Measurements from ENCODE around the gene STXBP1.

DNA sequence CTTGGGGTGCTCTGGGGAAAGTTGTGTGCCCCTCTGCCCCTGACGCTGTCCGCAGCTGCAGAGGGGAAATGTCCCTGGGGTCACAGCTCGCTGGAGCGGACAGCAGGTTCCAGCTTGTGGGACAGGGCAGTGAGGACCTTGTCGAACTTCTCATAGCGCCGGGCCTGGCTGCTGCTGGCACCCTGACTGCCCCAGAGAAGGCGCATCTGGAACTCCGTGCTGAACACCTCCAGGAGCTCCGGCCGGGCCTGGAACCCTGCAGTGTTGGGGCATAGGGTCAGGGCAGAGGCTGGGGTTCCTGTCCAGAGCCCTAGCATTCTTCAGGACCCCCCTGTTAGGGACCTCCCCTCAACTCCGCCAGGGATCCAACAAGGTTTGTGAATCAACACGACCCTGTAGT lies 126.6 kb downstream of the STXBP1 start:
- TF ChIP-seq CREB1 (CRISPR knock-in tag; IDR thresholded peaks at IDR 0.05; ENCODE audit: low read depth), result no peak
- no peak for TF ChIP-seq POLR2AphosphoS5 (IDR thresholded peaks at IDR 0.05; ENCODE audit: low read depth)
- TF ChIP-seq, protein P1, sequence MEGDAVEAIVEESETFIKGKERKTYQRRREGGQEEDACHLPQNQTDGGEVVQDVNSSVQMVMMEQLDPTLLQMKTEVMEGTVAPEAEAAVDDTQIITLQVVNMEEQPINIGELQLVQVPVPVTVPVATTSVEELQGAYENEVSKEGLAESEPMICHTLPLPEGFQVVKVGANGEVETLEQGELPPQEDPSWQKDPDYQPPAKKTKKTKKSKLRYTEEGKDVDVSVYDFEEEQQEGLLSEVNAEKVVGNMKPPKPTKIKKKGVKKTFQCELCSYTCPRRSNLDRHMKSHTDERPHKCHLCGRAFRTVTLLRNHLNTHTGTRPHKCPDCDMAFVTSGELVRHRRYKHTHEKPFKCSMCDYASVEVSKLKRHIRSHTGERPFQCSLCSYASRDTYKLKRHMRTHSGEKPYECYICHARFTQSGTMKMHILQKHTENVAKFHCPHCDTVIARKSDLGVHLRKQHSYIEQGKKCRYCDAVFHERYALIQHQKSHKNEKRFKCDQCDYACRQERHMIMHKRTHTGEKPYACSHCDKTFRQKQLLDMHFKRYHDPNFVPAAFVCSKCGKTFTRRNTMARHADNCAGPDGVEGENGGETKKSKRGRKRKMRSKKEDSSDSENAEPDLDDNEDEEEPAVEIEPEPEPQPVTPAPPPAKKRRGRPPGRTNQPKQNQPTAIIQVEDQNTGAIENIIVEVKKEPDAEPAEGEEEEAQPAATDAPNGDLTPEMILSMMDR (conservative IDR thresholded peaks at IDR 0.05; ENCODE audit: low read depth in 2 of 2), result no peak
- no peak for TF ChIP-seq EZH2 (IDR thresholded peaks at IDR 0.05; ENCODE audit: low read depth, unreplicated experiment)
- TF ChIP-seq EZH2phosphoT487 (IDR thresholded peaks at IDR 0.05; ENCODE audit: unreplicated experiment), result no peak
- TF ChIP-seq, protein P2, sequence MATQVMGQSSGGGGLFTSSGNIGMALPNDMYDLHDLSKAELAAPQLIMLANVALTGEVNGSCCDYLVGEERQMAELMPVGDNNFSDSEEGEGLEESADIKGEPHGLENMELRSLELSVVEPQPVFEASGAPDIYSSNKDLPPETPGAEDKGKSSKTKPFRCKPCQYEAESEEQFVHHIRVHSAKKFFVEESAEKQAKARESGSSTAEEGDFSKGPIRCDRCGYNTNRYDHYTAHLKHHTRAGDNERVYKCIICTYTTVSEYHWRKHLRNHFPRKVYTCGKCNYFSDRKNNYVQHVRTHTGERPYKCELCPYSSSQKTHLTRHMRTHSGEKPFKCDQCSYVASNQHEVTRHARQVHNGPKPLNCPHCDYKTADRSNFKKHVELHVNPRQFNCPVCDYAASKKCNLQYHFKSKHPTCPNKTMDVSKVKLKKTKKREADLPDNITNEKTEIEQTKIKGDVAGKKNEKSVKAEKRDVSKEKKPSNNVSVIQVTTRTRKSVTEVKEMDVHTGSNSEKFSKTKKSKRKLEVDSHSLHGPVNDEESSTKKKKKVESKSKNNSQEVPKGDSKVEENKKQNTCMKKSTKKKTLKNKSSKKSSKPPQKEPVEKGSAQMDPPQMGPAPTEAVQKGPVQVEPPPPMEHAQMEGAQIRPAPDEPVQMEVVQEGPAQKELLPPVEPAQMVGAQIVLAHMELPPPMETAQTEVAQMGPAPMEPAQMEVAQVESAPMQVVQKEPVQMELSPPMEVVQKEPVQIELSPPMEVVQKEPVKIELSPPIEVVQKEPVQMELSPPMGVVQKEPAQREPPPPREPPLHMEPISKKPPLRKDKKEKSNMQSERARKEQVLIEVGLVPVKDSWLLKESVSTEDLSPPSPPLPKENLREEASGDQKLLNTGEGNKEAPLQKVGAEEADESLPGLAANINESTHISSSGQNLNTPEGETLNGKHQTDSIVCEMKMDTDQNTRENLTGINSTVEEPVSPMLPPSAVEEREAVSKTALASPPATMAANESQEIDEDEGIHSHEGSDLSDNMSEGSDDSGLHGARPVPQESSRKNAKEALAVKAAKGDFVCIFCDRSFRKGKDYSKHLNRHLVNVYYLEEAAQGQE (IDR thresholded peaks at IDR 0.05; ENCODE audit: unreplicated experiment), result no peak

All from GM23338 (cell line).